K562 (cell line): ENCODE data around the gene SOS2. TPM values are rescaled to one million over a fixed set of nuclear protein-coding genes. Genes with fewer than 3 reads are reported as not detected.

ENCODE experiments used
- CEBPZ ChIP-seq: fragments of 150-350 bp; IDR thresholded peaks from 2 replicates; pipeline ENCODE4 v1.6.1; 2014; ENCODE audit warnings: low read depth, mild to moderate bottlenecking, low read length, borderline replicate concordance
- CREM ChIP-seq: IDR thresholded peaks from 2 replicates; pipeline ENCODE4 v1.6.1; 2014; ENCODE audit warnings: antibody characterized with exemption, low read depth
- DIDO1 ChIP-seq: fragments of 450-650 bp; IDR thresholded peaks from 2 replicates; pipeline ENCODE4 v1.6.1; 2016; ENCODE audit warnings: low read depth, missing biosample characterization, missing genetic modification characterization
- PHF21A ChIP-seq: fragments of 450-650 bp; IDR thresholded peaks from 2 replicates; pipeline ENCODE4 v1.6.1; 2017; ENCODE audit warnings: low read depth, borderline replicate concordance
- POLR2B ChIP-seq: fragments of 450-650 bp; IDR thresholded peaks from 2 replicates; pipeline ENCODE4 v1.6.1; 2018; ENCODE audit warnings: low read depth; ENCODE audit not compliant: partially characterized antibody
- RBM14 ChIP-seq: fragments of 200-400 bp; formaldehyde crosslinking; IDR thresholded peaks from 2 replicates; pipeline ENCODE4 v1.6.1; 2018; ENCODE audit warnings: low read depth, mild to moderate bottlenecking, low read length, moderate library complexity, borderline replicate concordance; ENCODE audit not compliant: insufficient read depth
- SPI1 ChIP-seq: IDR thresholded peaks from 2 replicates; pipeline ENCODE4 v1.6.1; 2011; ENCODE audit warnings: low read depth, low read length, control low read depth, borderline replicate concordance
- SRSF3 ChIP-seq: fragments of 200-400 bp; formaldehyde crosslinking; IDR thresholded peaks from 2 replicates; pipeline ENCODE4 v1.6.1; 2016; ENCODE audit warnings: mild to moderate bottlenecking, low read length, moderate library complexity; ENCODE audit not compliant: insufficient read depth
- STAT6 ChIP-seq: sonication (generic); formaldehyde crosslinking; IDR thresholded peaks from 2 replicates; pipeline ENCODE4 v1.8.1; 2023; ENCODE audit warnings: mild to moderate bottlenecking, missing genetic modification reagents
- TAF9B ChIP-seq: fragments of 450-650 bp; IDR thresholded peaks from 2 replicates; pipeline ENCODE4 v1.6.1; 2018; ENCODE audit warnings: mild to moderate bottlenecking; ENCODE audit not compliant: partially characterized antibody
- ZBTB1 ChIP-seq: sonication (generic); formaldehyde crosslinking; IDR thresholded peaks from 2 replicates; pipeline ENCODE4 v1.8.1; 2023; ENCODE audit warnings: missing genetic modification reagents, low read depth, mild to moderate bottlenecking, borderline replicate concordance
- ZFPM2 ChIP-seq: fragments of 250-450 bp; sonication (Bioruptor Pico); IDR thresholded peaks from 2 replicates; pipeline ENCODE4 v1.5.1; 2022; ENCODE audit warnings: mild to moderate bottlenecking
- ZNF384 ChIP-seq: IDR thresholded peaks from 2 replicates; pipeline ENCODE4 v1.6.1; 2012; ENCODE audit warnings: low read depth, low read length, improper control_type of control experiment
- ZNF408 ChIP-seq: fragments of 250-450 bp; sonication (Bioruptor Pico); IDR thresholded peaks from 2 replicates; pipeline ENCODE4 v1.4.0; 2020; ENCODE audit warnings: low read depth, mild to moderate bottlenecking, moderate library complexity
- ZNF740 ChIP-seq, 3 experiments: fragments of 200-800 bp in 1 of 3; sonication (Bioruptor generic) in 1 of 3; sonication (generic) in 1 of 3; formaldehyde crosslinking in 1 of 3; IDR thresholded peaks; 2 replicates each; pipeline versions ENCODE4 v1.6.1 to v1.8.0; 2016 to 2022; ENCODE audit warnings: mild to moderate bottlenecking in 2 of 3, missing compliant biosample characterization in 2 of 3, missing genetic modification characterization in 2 of 3, missing genetic modification reagents in 1 of 3
- polyA plus RNA-seq, 8 experiments: library from polyadenylated mRNA; depleted of rRNA in 4 of 8; stranded (reverse) in 5 of 8; unstranded in 3 of 8; fragments of >200 nt; fragmentation: Nextera tagmentation in 2 of 8; fragmentation: Illumina TruSeq in 1 of 8; extraction: Ambion mirVana in 2 of 8; extraction: Trizol in 1 of 8; gene quantifications; 2 replicates each; pipeline versions ENCODE4 v1.2.1 to v1.2.3, GENCODE V29; 2011 to 2014; ENCODE audit warnings: inconsistent platforms in 1 of 8, missing spikeins in 1 of 8
- total RNA-seq, 7 experiments: library from RNA; depleted of rRNA in 6 of 7; stranded (reverse); fragments of >200 nt in 6 of 7; fragmentation: Illumina TruSeq in 2 of 7; extraction: Trizol in 2 of 7; gene quantifications; 2 replicates each; pipeline versions ENCODE4 v1.2.1 to v1.2.3, GENCODE V29; 2011 to 2021; ENCODE audit warnings: low replicate concordance in 1 of 7
- TF ChIP-seq, protein P1 (sequence below): fragments of 150-350 bp; conservative IDR thresholded peaks from 2 replicates; pipeline ENCODE4 v1.6.1; 2014; ENCODE audit warnings: low read length

Gene SOS2
- total and polyA plus RNA-seq, 9 of the 15 experiments (the other 6 are each of a cell fraction or from before 2014, with no cell fraction given) = 2.2 to 13.1 (median 10.5) TPM

DNA sequence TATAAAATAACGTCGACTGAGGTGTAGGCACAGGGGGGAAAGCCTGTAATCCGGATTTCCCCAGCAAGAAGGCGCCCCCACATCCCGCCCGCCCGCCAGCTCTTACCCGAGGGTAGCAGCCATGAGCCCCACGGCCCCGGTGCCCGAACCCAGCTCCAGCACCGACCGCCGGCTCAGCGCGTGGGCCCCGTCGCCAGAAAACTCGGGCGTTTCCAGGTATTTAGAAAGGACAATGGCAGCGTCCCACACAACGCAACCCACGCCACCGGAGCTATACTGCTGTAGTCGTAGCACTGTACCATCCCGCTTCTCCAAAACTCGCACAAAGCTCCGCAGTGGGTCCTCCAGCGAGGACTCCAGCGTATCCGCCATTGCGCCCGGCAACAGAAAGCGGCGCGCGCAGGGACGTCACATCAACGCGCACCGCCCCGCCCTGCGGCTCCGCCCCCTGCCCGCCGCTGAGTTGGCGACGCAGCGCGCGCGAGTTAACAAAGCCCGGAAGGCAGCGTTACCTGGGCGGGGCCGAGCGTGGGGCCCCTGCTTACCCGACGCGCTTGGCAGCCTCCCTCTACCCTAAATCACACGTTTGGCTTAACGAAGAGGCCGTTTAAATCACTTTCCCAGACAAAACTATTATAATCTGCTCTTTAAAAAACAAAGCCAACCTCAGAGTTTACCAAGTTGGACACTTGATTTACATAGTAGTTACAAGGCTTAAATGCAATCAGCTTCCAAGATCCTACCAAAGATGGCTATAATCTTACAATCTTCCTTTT, 115.0 kb downstream of the SOS2 start, which contains the start of gene VCPKMT (continued):
- TF ChIP-seq ZNF740 (CRISPR knock-in tag; IDR thresholded peaks at IDR 0.05) = no peak
- TF ChIP-seq ZNF740 (tag; IDR thresholded peaks at IDR 0.05) = no peak
- peak; percentile 99 for TF ChIP-seq CREM
- TF ChIP-seq ZNF408 (CRISPR knock-in tag) = no peak
- TF ChIP-seq, protein P1, sequence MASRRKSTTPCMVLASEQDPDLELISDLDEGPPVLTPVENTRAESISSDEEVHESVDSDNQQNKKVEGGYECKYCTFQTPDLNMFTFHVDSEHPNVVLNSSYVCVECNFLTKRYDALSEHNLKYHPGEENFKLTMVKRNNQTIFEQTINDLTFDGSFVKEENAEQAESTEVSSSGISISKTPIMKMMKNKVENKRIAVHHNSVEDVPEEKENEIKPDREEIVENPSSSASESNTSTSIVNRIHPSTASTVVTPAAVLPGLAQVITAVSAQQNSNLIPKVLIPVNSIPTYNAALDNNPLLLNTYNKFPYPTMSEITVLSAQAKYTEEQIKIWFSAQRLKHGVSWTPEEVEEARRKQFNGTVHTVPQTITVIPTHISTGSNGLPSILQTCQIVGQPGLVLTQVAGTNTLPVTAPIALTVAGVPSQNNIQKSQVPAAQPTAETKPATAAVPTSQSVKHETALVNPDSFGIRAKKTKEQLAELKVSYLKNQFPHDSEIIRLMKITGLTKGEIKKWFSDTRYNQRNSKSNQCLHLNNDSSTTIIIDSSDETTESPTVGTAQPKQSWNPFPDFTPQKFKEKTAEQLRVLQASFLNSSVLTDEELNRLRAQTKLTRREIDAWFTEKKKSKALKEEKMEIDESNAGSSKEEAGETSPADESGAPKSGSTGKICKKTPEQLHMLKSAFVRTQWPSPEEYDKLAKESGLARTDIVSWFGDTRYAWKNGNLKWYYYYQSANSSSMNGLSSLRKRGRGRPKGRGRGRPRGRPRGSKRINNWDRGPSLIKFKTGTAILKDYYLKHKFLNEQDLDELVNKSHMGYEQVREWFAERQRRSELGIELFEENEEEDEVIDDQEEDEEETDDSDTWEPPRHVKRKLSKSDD = no peak
- TF ChIP-seq TAF9B = peak; percentile 69
- TF ChIP-seq ZNF384 = no peak
- no peak for TF ChIP-seq RBM14
- no peak for TF ChIP-seq ZBTB1 (CRISPR knock-in tag)
- TF ChIP-seq STAT6 (CRISPR knock-in tag) = no peak
- no peak for TF ChIP-seq PHF21A
- TF ChIP-seq POLR2B = peak; percentile 63
- no peak for TF ChIP-seq ZFPM2 (CRISPR knock-in tag)
- no peak for TF ChIP-seq SPI1
- TF ChIP-seq SRSF3 = no peak
- peak; percentile 59; the same call in 1 of the 2 replicates for TF ChIP-seq DIDO1 (tag)
- TF ChIP-seq CEBPZ = no peak
